PC-9 (cell line): ENCODE results near the gene MALRD1. TPM values are rescaled to one million over a fixed set of nuclear protein-coding genes. Genes with fewer than 3 reads are reported as not detected.
A peak's percentile ranks its signal among the peaks of the same experiment; 100 is the strongest.

Experiments used
- BruUV-seq: library from RNA; stranded (reverse); fragments of 400-500 nt; replicated peaks from 2 replicates; lab custom pipeline; 2021; lab: Mats Ljungman, UMichigan
- CTCF ChIA-PET: fragments of 300-600 bp; sonication (Branson Sonifier 250); formaldehyde crosslinking; loops from one replicate; lab custom pipeline; 2022; ENCODE audit warnings: antibody characterized with exemption; lab: Charles Lee
- POLR2A ChIA-PET: fragments of 300-600 bp; sonication (Branson Sonifier 250); formaldehyde crosslinking; loops from one replicate; lab custom pipeline; 2022; ENCODE audit warnings: antibody characterized with exemption; ENCODE audit not compliant: unreplicated experiment; lab: Charles Lee
- DNase-seq, 2 experiments: peaks; one replicate each; pipeline versions ENCODE4 v3.0.0 to v3.0.0-alpha.2; 2015 to 2022; ENCODE audit warnings: mixed read lengths in 1 of 2
- H2AFZ ChIP-seq: fragments of 200-600 bp; sonication (generic); 2 replicates; pipeline ENCODE4 v1.8.1; 2017; ENCODE audit warnings: antibody characterized with exemption
- H3F3A ChIP-seq: fragments of 200-600 bp; sonication (generic); 2 replicates; pipeline ENCODE4 v1.8.1; 2017; ENCODE audit warnings: antibody characterized with exemption, mild to moderate bottlenecking, low read depth; ENCODE audit not compliant: insufficient read depth
- H3K27ac ChIP-seq: fragments of 200-600 bp; sonication (generic); 2 replicates; pipeline ENCODE4 v1.6.1; 2016; ENCODE audit warnings: mixed run types
- H3K27me3 ChIP-seq: fragments of 200-600 bp; sonication (generic); 2 replicates; pipeline ENCODE4 v1.6.1; 2016; ENCODE audit warnings: low read depth, mixed run types; ENCODE audit not compliant: insufficient read depth
- H3K36me3 ChIP-seq: fragments of 200-600 bp; sonication (generic); 2 replicates; pipeline ENCODE4 v1.6.1; 2016; ENCODE audit warnings: low read depth, mixed run types
- H3K4me1 ChIP-seq: fragments of 200-600 bp; sonication (generic); replicated peaks from 2 replicates; pipeline ENCODE4 v1.6.1; 2016; ENCODE audit warnings: mixed run types; ENCODE audit not compliant: insufficient read depth
- H3K4me2 ChIP-seq: fragments of 200-600 bp; sonication (generic); 2 replicates; pipeline ENCODE4 v1.6.1; 2017; ENCODE audit warnings: mixed run types
- H3K4me3 ChIP-seq: fragments of 200-600 bp; sonication (generic); 2 replicates; pipeline ENCODE4 v1.6.1; 2016; ENCODE audit warnings: mixed run types
- H3K79me2 ChIP-seq: fragments of 200-600 bp; sonication (generic); 2 replicates; pipeline ENCODE4 v1.6.1; 2017; ENCODE audit warnings: low read depth, mixed run types
- H3K9me2 ChIP-seq: fragments of 200-600 bp; sonication (generic); 2 replicates; pipeline ENCODE4 v1.8.1; 2017; ENCODE audit warnings: mild to moderate bottlenecking; ENCODE audit not compliant: insufficient read depth
- H3K9me3 ChIP-seq: fragments of 200-600 bp; sonication (generic); 2 replicates; pipeline ENCODE4 v1.8.1; 2016; ENCODE audit warnings: low read depth; ENCODE audit not compliant: insufficient read depth
- H4K20me1 ChIP-seq: fragments of 200-600 bp; sonication (generic); 2 replicates; pipeline ENCODE4 v1.8.1; 2017; ENCODE audit not compliant: insufficient read depth
- CTCF ChIP-seq: fragments of 200-600 bp; sonication (generic); conservative IDR thresholded peaks from 2 replicates; pipeline ENCODE4 v1.6.1; 2017; ENCODE audit warnings: mixed run types, antibody characterized with exemption, mild to moderate bottlenecking, moderate library complexity
- EZH2 ChIP-seq: fragments of 200-600 bp; sonication (generic); IDR thresholded peaks from 2 replicates; pipeline ENCODE4 v1.8.0; 2017; ENCODE audit warnings: antibody characterized with exemption, low read depth
- intact Hi-C: fragments of 100-400 bp; cut with micrococcal nuclease; formaldehyde crosslinking; loops from one replicate; pipeline ENCODE4 v1.10.0; 2022; ENCODE audit not compliant: unreplicated experiment
- total RNA-seq: library from RNA; stranded (reverse); gene quantifications from 2 replicates; pipeline ENCODE4 v1.2.3, GENCODE V29; 2021

MALRD1 gene
- total RNA-seq, 1 experiment from 2014 or later = not detected

DNA sequence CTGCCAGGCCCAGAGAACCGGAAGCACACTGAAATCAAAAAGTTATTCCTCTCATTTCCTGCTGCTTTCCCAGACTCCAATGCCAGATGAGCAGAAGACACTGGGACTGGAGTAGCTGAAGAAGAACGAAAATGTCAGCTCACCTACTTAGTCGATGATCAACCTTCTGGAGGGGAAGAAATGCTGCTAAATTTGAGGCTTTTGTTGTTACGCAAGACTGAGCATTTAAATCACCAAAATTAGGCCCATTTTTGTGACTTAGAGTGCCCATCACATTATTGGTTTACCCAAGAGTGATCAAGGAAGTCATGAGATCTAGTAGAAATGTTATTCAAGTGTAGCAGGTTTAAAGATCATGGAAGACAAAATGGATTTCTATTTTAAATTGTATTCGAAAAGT lies 585.6 kb downstream of the MALRD1 start:
- TF ChIP-seq CTCF (no peak), EZH2 (no peak)
- Histone ChIP-seq H3F3A (no peaks in the 10 kb centered on the region), H3K27ac (no peak overlapping the region), H2AFZ (no peak overlapping the region), H3K4me3 (no peak overlapping the region), H3K27me3 (no peaks in the 10 kb centered on the region), H3K4me2 (no peak overlapping the region), H3K36me3 (no peaks in the 10 kb centered on the region), H4K20me1 (no peaks in the 10 kb centered on the region), H3K9me3 (no peaks in the 10 kb centered on the region), H3K4me1 (no peaks in the 10 kb centered on the region), H3K9me2 (no peaks in the 10 kb centered on the region), H3K79me2 (no peaks in the 10 kb centered on the region)
- POLR2A ChIA-PET = no interaction called here
- CTCF ChIA-PET = no interaction called here
- no TSS peak for BruUV-seq
- no peak for DNase-seq
- intact Hi-C loops = no loop called here

DNA sequence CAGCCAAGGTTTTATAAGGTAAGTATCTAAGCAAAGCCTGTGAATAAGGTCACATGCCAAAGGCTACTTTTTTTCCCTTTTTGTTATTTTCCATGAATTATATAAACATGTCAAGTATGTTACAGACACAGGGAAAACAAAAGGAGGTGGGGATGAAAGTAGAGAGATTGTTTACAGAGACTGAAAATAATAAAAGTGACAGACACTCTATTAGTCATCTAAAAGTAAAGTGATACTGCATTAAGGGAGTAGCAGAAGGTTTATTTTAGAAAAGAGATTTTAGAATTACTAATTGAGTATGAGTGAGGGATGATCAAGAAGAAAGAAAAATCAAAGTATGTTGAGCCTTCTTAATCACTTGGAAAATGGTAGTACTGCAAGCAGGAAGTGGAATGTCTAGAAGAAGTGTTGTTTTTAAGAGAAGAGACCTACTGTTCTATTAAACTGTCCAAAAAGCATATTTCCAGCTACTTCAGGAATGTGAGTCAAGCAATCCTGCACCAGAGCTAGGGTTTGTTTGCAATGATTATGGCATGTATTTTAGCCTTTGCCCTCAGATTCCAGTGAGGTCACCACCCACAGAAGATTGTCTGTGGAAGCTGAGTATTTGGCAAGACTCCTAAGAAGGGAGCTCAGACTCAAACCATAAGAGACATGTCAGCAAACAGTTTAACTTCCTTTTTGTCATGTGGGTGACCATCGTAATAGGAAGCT lies 589.7 kb downstream of the MALRD1 start:
- Histone ChIP-seq H3K27ac (no peak overlapping the region), H2AFZ (no peak overlapping the region), H3K9me3 (no peaks in the 10 kb centered on the region), H3K79me2 (no peaks in the 10 kb centered on the region), H3F3A (no peaks in the 10 kb centered on the region), H3K4me2 (peak overlapping the region; percentile 58), H4K20me1 (no peaks in the 10 kb centered on the region), H3K36me3 (no peaks in the 10 kb centered on the region), H3K4me3 (peak overlapping the region; percentile 33; the same call in 1 of the 2 replicates), H3K27me3 (no peaks in the 10 kb centered on the region), H3K9me2 (no peaks in the 10 kb centered on the region), H3K4me1 (no peaks in the 10 kb centered on the region)
- DNase-seq = no peak
- ChIA-PET CTCF (no interaction called here), POLR2A (no interaction called here)
- intact Hi-C loops = no loop called here
- no peak for TF ChIP-seq EZH2
- TF ChIP-seq CTCF = no peak
- BruUV-seq = no TSS peak

DNA sequence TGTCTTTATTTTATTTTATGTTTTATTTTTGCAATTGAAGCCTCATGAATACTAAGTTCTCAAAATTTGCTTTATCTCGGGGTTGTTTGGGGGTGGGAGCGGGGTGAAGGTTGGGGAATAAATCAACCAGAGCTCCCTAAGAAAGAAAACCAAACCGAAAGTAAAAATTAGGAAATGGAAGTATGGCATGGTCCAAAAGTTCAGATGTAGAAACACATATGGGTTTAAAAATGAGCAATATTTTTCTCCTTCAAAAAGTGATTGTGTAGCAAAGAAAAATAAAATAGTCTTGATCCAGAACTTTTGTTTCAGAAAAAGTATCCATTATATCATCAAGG lies 590.3 kb downstream of the MALRD1 start:
- DNase-seq = no peak
- Histone ChIP-seq H3K27ac (no peak overlapping the region), H3F3A (no peaks in the 10 kb centered on the region), H3K9me2 (no peaks in the 10 kb centered on the region), H3K36me3 (no peaks in the 10 kb centered on the region), H2AFZ (no peak overlapping the region), H3K79me2 (no peaks in the 10 kb centered on the region), H4K20me1 (no peaks in the 10 kb centered on the region), H3K4me1 (no peaks in the 10 kb centered on the region), H3K4me3 (peak overlapping the region; percentile 33; the same call in 1 of the 2 replicates), H3K9me3 (no peaks in the 10 kb centered on the region), H3K27me3 (no peaks in the 10 kb centered on the region), H3K4me2 (peak overlapping the region; percentile 58)
- no peak for TF ChIP-seq CTCF
- CTCF ChIA-PET = no interaction called here
- intact Hi-C loops = no loop called here
- no TSS peak for BruUV-seq
- POLR2A ChIA-PET = no interaction called here
